Suppressor macrophage treated with lipopolysaccharide for 4 hours (primary cell): ENCODE measurements around the gene DOCK10.
A peak's percentile ranks its signal among the peaks of the same experiment; 100 is the strongest.

Experiments
- DNase-seq: peaks from one replicate; pipeline ENCODE4 v3.0.0-alpha.2; 2020

Gene DOCK10

DNA sequence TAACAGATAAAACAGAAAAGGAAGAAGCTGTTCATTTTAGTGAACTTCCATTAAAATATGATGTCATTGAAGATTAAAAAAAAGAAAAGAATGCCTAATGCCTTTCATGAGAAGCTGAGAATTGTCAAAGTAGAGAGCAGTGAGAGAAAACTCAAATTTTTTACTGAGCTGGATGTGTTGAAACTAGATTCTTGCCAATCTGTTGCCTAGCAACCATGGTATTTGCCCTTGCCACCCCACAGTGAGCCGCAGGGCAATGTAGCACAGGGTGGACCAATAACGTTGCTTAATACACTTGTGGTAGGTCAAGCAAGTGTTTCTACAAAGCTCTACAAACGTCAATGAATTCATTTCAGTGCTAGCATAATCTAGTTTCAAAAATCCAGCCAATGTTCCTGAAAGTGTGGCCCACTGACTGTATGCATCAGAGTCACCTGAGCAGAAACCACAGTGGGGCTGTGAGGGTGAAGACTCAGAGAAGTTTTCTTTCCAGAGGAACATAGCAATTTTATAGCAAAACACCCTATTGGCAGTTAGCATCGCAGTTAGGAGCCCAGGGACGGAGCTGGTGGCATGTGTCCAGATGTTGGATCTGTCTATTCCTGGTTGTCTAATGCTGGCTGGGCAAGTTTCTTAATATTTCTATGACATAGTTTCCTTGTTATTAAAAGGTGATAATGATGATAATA is 132.2 kb downstream of the DOCK10 start:
- DNase-seq: peak; percentile 86

DNA sequence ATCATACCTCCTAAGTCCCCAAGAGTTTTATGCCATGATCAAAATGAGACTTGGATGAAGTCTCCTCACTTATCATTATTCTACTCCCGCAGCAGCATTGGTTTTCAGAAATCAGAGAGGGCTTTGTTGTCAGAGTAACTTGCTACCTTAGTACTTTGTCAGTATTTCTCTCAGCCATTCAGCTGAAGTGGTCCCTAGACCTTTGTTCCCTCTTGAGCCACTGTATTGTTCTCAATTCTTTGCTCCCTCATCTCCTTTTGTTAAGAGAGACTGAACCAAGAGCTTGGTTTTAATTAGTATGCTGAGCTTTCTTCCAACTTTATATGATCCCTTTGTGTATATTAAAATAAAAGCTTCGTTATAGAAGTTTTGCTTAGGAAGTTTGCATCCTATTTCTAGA is 133.4 kb downstream of the DOCK10 start:
- DNase-seq: no peak

DNA sequence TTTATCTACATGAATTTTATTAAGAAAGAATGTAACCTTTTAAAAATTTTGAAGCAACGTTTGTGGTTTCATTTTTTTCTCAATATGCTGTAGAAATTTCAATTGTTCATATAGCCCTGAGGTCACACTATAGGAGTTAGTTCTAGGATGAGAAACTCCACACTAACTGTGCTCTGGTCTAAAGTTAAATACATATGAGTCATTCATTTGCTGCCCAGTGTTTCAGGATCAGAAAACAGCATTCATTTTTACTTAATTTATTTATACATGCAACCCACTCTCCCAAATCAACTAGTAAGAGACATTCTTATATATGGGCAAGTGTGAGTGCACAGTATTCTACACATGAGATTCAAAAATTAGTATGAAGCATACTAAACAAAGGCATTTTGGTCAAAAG is 137.9 kb downstream of the DOCK10 start:
- DNase-seq: peak; percentile 64

DNA sequence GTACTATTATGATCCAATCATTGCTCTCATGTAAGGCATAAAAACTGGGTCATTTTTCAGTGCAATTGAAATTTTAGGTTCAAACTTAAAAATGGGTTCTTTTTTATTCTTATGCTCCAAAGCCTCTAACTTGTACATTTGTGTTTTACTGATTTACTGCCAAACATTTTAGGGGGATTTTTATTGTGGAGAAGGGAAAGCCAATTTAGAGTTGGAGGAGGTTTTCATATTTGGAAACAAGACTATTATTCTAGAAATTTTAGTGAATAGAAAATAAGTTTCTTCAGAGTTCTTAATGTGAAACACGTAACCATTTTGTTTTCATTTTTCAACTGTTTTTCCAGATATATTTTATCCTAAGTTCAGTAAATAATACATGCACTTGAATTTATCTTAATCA is 138.6 kb downstream of the DOCK10 start:
- DNase-seq: no peak

DNA sequence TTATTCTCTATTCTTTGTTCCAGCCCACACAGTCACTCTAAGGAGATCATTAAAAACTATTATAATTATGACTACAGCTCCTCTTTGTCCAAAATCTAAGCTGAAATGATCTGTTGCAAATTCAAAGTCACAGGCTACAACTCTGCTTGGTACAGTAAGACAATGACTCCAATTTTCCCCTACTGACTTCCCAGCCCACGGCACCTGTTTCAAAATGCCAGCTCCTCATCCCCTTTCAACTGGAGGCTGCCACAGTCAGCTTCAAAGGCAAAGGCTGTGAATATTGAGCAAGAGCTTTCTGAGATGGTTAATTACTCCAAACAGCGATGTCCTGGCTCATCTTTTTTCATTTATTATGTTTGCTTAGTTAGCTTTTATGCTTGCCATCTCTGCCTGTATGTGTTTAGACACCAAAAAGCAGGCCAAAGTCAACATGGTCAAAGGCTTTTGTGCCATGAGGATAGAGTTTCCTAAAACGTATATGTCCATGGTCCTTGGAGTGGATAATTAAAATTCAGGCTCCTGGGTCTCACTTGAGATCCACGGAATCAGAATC is 141.1 kb downstream of the DOCK10 start:
- peak; percentile 40 for DNase-seq

DNA sequence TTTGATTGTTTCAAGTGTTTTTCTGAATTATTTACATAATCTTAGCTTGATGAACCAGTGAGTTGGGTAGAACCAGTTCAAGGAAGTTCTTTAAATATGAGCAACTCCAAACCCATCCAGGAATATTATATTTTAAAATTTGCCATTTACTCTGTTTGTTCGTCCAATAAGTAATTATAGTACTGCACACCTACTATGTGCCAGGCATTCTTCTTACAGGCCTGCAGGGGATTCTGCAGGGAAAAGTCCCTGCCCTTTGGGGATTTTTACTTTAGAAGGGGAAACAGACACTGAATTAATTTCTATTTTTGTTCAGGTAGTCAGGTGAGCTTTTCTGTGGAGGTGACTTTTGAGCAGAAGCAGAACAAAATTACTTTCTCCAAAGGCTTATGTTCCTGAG is 146.9 kb downstream of the DOCK10 start:
- DNase-seq: no peak

DNA sequence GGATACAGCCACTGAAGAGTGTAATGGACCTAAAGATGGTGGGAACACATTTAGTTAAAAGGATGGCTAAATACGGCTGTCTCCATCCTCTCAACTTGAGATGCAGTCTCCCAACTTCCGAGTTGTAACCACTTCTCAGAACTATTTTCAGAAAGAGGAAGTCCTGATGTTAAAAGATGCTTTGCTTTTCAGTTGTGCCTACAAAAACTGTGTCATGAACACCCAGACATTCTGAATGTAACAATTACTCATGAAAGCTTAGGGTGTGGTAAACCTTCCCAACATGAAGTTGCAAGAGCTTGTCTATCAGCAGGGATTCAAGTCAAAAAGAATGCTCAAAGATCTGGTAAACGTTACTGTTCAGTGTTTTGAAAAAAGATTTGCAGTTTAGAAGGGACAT is 147.9 kb downstream of the DOCK10 start:
- DNase-seq: peak; percentile 90

DNA sequence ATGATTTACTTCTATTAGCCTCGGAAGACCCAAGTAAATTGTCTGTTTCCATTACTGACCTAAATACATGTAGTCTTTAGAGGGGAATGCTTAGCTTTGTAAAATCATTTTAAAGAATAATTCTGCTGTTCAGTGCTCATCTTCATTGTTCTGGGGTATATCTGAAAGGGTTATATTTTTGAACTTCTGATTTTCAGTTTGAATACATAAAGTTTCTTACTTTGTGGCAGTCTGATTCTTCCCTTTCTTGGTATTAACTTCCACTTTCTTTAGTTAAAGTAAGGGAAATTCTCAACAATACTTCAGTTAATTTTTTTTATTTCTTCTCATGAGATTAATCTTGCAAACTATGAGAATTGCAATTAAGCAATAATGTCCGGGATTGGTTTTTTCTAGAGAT is 148.4 kb downstream of the DOCK10 start:
- DNase-seq: peak; percentile 32

DNA sequence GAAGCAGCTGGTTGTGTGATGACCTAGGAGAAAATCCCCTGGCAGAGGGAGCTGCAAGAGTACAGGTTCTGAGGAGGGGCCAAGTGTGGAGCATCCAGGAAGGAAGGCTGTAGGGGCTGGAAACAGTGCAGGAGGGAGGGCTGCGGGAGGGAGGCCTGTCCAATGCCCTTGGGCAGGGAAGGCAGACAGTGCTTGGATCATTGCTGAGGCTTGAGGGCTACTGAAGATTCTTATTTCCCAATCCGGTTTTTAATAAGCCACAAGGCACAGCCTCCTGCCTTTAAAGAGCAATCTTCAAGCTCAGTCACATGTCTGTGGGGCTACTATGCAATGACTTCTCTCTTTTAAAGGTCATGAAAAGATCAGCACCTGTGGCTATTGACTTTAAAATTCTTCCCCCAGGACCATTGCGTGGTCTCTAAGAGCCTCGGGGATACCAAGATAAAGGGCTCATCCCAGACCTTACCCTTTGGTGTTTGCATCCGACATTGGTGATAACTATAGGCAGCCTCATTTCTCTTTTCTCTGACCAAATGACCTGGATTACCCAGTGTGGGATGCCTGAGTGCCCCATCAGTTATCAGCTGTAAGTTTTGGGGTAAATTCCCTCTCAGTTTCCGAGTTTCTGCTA is 149.6 kb downstream of the DOCK10 start:
- DNase-seq: peak; percentile 74

DNA sequence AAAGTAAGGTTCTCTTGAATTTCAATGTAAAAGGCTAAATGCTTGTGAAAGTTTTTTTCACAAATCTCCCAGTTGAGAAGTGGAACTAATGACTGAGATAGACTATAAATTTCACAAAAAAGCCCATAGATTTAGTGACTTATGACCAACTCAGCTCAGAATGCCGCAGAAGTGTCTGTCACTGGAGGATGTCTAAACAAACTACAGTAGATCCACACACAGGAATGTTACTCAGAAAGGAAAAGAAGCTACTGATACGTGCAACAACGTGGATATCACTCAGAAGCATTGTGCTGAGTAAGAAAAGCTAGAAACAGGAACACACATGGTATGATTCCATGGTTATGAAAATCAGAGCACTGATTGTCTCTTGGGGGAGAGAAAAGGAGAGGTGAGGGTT is 151.9 kb downstream of the DOCK10 start:
- peak; percentile 83 for DNase-seq

DNA sequence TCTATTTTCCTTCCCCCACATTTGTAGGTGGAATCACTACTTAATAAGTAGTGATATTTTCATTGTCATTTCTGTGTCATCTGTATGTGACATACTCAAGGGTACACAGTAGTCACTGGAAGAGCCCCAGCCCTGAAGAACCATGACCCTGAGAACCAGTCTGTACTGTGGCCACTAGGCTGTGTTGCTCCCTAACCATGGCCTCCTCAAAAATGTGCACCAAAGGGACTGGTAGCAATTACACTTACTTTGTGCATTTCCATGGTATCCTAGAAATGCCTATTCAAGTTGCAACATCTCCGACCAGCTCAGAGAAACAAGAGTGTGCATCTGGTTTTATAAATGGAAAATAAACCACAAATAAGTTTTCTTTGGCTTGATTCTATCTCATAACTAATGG is 155.1 kb downstream of the DOCK10 start:
- peak; percentile 24 for DNase-seq

DNA sequence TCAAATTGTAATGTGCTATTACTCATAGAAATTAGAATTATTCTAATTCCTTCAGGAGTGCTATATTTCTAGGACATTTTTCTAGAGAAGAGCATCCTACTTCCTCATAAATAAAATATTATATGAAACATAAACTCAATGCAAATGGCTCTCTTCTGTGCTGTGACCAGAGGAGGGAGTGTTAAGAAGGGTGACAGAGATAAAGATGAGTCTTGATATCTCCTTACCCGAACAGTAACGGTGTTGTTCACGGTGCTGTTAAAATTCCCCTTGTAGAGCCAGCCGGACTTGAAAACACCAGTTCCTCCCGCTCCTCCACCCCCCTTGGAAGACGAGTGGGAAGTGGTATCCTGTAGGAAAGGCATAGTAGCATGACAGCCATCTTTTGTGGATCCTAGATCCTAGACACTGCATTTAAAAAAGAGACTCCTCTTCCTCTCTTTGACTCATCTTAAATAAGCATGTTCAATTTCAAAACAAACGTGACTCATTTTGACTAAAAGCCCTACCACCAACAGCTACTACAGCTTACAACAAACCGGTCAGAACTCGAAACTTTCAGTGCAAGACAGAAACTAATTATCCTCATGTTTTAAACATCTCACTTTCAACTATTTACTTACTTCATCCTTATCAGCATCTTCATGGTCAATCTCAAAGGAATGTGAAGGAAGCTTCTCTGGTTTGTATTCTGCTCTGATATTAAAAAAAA is 156.3 kb downstream of the DOCK10 start:
- peak; percentile 87 for DNase-seq

DNA sequence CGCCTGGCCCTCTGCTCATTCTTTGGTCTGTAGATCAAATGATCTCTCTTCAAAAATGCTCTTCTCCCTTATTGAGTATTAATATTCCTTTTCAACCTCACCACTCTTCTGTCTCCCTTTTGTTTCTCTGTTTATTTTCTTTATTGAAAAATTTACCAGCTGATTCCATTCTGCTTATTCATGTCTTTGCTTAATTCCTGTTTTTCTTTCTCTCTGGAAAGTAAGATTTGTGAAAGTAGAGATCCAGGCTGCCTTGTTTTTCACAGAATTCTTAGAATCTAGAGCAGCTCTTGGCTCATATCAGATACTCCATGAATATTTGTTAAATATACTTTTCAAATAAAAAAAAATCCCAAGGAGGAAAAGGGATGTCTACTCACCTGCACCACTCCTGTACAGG is 157.0 kb downstream of the DOCK10 start:
- no peak for DNase-seq

DNA sequence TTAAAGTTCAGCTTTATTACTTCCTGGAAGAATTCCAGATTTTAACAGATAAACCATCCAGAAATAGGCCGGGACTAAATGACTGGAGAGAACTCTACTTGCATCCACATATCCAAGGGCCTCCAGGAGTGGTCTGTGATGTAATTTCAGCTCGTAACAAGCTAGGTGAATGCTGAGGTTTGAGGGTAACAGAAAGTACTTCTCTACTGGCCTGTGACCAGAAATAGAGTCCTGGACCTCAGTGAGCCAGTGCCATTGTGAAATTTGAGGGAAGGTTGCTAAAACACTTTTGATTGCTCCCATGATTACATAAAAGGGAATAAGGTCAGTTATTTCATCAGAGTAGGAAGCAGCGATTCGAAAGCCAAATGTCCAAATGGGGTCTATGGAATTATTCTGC is 158.1 kb downstream of the DOCK10 start:
- DNase-seq: peak; percentile 86

DNA sequence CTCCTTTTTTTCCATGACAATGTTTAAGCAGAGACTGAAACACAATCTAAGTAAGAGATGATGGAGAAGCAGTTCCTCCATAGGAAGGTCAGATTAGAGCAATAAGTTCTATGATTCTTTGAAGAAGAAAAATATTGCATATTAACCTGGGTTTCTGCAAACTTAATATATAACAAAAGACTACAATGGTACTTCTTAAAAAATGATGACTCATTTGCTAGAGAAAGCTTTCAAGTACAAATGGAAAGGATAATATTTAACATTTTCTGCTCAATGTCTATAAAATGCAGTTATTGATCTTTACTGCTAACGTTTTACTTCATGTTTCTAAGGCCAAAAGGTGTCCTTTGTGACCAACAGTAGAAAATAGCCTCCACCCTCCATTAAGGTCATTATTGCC is 158.6 kb downstream of the DOCK10 start:
- DNase-seq: no peak

DNA sequence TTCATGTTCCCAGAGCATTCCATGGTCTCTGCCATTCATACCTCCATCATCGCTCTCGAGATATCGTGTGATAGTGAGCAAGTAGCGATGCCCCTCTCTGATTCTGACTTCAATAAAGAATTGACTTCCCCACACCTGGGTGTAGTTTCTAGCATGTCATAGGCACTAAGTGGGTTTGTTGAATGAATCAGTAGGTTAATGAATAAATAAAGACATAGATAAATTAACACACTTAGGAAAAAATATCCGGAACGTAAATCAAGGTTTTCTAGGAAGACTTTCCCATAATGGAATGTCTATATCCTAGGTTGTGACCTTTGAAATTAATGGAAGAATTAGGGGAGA is 159.1 kb downstream of the DOCK10 start:
- no peak for DNase-seq

DNA sequence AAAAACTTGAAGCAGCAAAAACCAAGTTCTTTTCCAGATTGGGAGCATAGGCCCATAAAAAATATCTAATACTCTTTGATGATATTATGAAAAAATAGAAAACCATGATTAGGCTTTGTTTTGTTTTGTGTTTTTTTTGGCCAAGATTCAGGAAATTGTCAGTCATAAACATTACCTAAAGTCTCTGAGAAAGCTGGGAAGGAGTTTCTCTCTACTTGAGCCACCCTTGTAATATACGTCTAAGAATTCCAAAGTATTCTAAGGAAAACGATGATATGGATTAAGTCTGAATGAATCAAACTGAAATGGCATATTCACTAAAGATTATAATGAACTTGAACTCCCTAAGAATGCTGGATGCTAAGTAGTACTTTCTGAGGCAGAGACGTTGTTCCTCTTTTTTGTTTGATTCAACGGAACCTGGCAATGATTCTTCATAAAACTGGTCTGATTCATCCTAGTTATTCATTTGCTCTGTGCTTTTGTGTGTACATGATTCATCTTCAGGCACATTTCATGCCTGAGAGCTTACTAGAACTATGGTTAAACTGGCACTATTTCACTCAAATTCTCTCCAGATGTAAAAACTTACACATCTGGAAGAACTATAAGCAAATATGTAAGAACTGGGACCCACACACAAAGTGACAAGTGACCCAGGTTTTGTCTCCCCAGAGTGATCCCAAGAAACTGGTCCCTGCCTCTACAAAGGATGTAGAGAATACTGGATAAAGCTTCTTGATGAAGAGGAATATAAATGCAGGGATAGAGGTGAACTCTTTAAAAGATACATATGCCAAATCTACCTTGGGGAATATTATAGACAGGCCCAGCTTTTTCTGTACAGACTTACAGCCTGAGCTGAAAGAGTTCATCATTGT is 159.7 kb downstream of the DOCK10 start:
- DNase-seq: peak; percentile 84

DNA sequence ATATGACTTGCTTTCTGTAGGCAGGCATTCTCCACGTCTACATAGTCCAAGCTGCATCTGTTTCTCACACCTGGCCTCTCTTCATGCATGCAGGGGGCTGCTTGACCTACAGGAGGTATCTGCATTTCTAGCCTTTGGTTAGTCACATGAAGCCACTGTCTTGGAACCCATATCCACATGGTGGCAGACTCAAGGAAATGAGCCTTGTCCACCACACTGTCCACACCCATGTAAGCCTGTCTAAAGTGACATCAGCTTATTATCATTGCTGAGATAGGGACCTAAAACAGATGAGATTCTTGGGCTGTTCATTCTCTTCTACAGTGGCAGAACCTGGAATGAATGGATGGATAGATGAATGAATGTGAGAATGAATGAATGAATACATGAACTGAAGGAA is 160.4 kb downstream of the DOCK10 start:
- DNase-seq: peak; percentile 14

DNA sequence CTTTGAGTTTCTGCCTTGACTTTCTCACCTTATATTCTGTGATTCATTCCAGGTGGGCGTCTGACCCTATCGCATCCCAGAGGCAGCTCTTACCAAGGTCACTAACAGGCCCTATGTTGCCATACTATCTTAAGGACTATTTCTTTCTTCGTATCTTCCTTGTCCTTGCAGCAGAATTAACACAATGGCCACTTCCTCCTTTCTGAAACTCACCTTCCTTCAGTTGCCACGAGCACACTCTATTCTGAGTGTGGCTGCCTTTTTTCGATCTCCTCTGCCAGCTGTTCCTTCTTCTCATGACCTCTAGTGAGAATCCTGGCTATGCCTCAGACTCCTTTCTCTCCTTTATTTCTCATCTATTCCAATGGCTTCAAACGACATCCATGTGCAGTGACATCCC is 165.7 kb downstream of the DOCK10 start:
- no peak for DNase-seq

DNA sequence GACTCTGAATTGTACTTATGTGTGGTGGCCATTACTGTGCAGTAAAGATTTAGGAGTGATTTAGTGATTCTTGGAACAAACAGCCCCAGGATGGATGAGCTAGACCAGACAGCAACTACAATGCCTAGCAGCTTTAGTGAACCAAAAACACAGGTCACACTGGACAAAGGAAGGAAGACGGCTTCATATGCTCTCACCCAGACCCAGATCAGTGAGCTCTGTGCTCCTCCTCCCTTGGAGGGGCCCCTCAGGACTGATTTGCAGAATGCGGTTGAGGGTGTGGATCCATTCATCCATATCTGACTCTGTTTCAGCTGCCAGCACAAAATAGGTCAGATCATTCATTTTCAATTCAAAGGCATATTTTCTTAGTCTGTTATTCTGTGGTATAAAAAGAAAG is 166.4 kb downstream of the DOCK10 start:
- DNase-seq: no peak

DNA sequence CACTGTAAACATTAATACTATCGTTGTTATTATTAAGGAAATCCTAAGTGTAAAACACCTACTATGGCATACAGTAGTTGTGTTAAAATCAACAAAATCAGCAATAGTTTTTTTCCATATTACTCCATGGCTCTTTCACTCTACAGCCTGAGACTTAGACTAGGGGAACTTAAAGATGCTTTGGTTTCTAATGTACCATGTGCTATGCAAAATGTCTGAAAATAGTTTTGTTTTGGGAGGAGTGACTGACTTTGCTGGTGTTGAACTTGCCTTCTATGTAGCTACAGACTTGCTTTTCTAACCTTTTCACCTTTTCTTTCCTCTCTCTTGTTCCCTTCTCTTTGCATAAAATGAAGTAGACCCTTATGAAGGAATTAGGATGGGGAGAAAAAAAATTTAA is 167.1 kb downstream of the DOCK10 start:
- no peak for DNase-seq

DNA sequence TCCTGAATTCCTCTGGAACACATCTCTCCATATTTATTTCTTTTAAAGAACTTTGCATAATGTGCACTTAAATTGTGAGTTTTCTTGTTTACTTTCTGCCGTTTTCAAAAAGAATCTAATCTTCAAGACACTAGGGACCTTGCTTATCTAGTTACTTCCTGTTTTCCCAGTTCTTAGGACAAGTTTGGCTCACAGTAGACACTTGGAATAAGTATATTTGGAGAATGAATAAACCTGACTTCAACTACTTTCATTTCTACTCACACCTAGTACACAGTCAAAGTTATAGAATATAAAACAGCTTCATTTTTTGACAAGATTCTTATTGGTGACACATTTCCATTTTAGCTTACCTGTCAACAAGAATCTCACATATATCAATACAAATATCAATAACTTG is 170.5 kb downstream of the DOCK10 start:
- no peak for DNase-seq

DNA sequence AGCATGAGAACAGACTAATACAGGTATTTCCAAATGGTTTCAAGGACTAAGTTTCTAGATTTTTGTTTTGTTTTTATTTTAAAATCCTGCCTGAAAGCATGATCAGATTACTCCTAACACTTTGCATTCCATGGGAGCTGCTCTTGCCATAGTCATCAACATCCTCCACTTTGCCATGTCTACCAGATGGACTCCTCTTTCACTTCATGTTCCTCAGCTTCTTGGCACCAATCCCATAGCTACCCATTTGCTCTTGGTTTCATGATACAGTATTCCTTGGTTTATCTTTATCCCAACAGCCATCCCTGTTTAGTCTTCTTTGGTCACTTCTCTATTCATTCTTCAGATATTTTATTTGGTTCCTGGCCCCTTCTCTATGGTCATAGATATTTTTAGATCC is 171.9 kb downstream of the DOCK10 start:
- DNase-seq: no peak
